ENCODE data around the gene SNW1.

SNW1 gene

DNA sequence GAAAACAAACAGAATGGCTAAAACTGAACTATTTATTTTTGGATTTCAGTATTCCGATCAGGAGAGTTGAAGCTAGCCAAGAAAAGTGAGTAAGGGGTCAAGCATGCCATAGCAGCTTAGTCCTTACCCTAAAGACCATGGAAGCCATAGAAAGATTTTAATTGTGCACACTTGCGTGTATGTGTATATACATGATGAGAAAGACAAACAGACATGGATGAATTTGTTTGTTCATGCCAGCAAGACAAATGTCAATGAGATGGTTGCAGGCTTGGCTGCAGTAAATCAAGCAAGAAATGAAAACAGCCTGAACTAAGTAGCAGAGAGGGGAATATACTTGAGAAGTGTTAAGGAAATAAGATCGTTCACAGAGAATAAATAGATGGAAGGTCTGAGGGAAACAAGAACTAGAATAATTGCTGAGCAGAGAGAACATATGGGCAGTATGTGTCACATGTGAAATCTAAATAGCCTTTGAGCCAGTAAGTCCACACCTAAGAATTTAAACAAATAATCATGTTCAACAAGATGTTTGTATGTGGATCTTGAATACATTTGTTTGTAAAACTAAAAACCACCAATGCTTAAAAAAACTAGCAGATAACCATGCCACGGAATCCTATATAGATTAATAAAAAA, 14.8 kb downstream of the SNW1 start:
- no peak for DNase-seq

DNA sequence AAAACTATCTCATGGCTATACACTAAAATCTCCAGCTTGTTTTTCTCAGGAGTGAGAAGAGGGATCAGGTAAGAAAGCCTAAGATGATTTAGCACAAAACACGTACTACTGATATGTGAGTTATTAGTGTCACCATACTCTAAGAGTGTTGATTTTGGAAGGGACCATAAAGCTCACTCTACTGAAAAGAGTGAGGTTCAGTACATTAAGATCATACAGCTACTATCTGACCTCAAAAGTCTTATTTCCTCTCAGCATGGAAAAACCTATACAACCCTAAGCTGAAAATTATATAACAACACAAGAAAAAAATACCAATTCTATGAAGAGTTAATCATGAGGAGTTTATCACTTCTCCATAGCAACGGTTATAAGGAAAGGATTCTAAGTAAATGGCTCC, 19.5 kb downstream of the SNW1 start:
- DNase-seq, result no peak

DNA sequence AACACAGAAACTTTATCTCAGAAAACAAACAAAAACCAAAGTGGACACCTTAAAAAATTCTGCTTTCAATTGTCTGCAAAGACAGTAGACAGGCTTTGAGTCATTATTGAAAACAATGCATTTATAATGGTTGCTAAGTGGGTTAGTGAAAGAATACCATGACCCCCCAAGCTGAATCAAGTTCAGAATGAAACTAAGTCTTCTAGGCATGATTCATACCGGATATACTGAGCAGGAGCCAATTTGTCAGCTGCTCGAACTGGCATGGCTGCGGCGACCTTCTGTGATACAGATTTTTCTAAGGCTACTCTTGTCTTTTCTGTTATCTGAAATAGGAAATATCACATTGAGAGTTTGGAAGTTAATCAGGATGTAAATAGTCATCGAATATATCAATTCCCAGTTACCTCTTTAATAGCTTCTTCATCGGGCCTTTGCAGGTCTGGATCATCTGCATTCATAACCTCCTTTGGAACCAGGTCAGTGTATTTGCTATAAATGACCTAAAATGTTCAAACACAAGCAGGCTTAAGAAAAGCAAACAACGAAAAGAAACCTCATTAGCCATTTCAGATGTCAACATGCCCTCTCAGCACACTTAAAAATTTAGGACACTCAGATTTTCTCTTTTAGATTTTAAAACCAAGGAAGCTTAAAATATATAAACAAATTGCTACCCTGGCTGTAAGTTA, 22.3 kb downstream of the SNW1 start:
- DNase-seq, result no peak

DNA sequence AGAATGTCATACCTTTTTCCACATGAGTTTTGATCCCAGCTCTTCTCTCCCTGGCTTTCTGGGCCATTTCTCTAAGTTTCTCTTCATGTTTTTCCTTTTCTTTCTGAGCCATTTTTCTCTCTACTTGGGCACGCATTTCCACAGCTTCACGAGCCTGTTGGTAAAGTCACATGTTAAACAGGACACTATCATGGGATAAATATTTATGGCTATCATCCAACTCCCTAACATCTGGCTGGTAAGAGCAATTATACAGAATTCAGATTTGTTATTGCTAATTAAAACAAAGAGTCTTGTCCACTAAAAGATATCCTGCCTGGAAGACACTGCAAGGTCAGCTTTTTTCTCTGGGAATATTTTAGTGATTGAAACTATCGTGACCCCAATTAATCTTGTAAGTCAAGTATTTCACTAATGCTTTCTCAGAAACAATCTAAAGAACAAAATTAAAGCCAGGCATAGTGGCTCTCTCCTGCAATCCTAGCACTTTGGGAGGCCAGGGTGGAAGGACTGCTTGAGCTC, 29.9 kb downstream of the SNW1 start:
- DNase-seq, result no peak

DNA sequence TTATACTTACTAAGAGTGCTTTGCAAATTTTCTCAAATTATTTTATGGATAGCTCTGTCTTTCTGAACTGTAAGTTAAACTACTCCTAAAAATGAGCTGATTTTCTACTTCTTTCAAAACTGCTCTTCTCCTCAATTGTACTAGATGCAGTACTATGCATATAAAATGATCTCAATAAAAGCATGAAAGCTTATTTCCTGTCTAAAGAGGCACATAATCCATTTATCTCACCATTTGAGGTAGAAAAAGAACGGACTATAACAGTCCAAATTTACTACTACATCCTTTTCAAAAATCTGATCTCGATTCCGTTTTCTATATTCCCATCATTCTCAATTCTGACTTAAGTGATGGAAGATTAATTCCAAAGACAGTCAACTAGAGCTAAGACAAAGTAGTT, 38.7 kb downstream of the SNW1 start:
- DNase-seq, result no peak

DNA sequence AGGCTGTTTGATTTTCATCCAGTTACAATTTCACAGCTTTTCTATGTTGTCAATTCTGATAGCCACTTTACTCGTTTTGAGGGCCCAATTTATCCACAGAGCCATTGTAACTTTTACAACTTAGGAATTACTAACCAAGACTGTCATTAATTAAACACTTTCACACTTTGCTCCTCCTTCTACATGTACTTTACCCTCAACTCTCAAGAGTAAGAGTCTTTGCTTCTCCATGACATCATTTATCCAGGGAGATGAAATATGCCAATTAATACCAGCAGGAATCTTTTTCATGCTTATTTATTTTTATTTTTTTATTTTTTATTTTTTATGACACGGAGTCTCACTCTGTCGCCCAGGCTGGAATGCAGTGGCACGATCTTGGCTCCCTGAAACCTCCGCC, 39.5 kb downstream of the SNW1 start:
- DNase-seq, result no peak

DNA sequence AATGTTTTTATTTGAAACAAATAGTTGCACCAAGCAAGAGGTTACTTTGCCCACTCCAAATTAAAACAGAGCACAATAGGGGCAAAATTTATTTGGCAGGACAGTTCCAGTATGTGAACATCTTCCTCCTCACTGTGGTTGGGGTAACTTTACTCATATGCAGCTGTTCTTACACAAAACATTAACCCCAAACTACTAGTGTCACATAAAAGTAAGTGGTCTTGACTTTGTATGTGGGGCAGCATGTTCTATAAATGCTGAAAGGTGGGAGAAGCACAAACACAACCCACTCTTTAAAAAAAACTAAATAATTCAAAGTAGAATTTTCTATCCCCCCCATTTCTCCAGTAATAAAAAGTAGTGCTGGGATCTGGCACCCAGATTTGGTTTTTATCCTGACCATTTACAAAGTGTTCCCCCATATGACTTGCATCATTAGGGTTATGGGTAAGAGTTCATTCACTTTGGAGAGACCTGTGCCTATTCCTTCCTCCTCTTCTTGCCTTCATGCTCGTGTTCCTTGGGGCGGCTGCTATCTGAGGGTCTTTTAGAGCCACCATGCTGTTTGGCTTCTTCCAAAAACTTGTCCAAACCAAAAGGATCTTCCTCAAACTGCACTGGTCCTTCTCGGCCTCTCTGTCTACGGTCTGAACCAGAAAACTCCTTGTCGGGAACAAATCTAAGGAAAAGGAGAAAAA, 43.2 kb downstream of the SNW1 start:
- DNase-seq, result no peak

DNA sequence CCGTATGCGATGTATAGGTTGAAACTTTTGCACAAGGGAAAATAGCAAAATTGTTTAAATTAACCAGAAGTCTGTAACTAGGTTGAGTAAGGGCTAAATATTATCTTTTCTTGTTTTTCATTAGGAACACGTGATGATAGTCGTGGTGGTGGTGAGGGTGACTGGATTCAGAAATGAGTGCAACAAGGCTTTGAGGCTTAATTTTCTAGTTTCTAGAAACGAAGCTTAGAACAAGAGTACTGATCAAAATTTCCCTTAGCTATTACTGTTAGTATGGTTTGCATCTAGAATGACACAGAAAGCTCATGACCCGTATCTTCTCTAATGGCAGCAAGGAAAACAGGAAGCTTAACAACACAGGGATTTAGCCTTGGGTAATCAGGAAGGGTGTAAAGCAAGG, 46.0 kb downstream of the SNW1 start:
- DNase-seq, result no peak

DNA sequence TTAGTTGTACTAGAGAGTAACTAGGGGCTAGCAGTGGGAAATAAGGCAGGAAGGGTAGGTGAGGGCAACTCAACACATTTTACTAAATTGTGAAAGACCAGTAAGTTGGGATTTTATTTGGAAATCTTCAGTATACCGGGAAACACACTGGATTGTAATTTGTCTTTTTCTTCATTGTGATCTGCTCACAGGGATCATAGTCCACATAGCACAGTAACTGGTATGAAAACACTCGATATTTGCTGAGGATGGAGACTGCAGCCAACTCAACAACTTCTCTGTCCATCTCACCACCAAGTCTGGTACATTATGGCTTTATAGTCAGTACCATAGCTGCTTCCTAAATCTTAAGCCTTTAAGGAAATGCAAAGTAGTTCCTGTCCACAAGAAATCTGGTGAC, 50.6 kb downstream of the SNW1 start:
- DNase-seq, result no peak

DNA sequence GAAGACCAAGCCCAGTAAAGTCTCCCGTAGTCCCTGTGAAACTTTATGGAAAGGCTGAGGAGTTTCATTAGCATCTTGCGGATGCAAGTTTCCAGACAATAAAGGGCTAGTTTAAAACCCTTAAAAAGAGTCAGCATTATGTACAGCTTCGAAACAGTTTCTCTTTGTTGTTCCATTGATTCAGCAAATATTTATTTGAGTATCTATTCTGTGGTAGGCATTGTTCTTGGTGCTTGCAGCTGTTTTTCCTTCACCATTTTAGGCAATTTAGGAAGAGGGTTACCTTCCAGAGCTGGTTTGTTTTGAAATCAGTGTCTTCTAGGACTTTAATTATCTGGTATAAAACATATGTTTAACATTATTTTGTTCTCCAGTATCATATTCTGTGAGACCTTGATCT, 51.5 kb downstream of the SNW1 start:
- DNase-seq, result no peak

DNA sequence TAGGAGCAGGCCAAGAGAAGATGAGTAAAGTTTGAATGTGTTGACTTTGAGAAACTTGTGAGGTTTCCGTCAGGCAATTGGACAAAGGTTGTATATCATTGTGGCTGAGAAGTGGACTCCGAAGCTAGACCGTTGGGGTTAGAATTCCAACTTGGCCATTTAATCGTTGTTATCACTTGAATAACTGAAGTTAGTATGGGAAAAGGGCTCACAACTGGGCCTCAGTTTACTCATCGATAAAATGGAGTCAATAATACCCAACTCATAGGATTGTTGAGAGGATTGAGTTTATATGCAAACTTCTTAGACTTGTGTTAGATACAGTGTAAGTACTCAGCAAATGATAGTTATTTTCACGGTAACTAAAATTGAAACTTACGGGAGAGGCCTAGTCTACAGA, 52.2 kb downstream of the SNW1 start:
- DNase-seq, result no peak

DNA sequence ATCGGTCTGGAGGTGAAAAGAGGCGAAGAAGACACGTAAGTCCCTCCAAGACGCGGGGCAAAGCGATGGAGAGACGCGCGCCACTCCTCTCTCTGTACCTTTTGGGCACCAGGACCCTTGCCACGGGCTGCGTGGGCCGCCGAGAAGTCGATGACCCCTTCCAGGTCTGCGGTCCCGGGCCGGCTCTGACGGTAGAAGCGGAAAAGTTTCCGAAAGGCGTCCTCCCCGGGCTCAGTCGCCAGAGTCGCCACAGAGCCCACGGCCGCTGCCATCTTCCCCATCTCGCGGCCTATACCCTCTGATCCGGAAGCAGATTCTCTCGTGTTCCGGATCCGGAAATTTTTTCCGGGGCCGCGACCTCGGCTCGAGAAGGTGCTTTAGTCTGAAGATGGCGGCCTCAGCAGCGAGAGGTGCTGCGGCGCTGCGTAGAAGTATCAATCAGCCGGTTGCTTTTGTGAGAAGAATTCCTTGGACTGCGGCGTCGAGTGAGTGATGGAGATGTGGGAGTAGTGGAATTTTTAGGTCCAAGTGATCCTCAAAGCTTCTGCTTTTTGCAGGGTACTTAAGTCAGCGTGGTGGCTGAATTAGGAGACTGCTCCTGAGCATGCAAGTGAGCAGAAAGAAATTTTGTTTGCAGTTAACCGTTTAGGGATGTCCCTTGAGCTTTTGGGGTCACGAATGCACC, 53.1 kb downstream of the SNW1 start, which contains the start of the genes ALKBH1 and SLIRP:
TSS of gene ALKBH1 (minus strand) at position 300 of the 685 bp plus-strand sequence. CDS start at position 281, 19 bp downstream.
TSS of gene SLIRP (plus strand) at position 380 of the 685 bp plus-strand sequence. CDS start at position 389, 9 bp downstream.
- DNase-seq, result peak; percentile 33

DNA sequence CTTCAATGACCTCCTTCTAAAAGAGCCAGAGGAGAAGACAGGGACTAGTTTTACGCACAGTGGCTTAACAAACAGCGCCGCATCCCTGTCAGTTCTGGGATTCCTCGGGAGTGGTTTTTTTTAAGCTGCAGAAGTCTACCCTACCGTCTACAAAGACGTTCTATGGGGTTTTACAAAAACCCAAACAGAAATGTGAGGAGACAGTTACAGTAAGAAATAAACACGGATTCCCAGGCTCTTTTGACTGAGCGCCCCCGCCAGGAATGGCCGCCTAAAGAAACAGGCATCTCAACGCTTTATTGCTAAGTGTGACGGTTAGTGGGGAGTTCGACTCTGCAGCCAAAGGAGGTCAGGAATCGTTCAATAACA, 53.6 kb downstream of the SNW1 start:
- no peak for DNase-seq

DNA sequence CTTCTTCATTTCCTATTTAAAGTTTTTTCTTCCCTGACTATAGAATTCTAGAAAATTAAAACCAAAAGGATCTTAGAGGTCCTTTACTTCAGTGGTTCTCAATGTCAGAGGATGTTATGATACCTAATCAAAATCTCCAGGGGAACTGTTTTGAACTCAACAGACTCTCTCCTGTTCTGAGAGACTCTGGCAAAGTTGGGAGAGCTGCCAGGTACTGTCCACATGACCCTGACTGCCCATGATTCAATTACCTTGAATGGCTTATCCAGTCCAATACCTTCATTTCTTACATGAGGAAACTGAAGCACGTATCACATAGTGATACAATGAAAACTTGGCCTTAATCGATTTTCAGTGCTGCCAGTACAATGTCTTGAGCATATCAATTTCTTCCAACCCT, 69.7 kb downstream of the SNW1 start:
- DNase-seq, result no peak

DNA sequence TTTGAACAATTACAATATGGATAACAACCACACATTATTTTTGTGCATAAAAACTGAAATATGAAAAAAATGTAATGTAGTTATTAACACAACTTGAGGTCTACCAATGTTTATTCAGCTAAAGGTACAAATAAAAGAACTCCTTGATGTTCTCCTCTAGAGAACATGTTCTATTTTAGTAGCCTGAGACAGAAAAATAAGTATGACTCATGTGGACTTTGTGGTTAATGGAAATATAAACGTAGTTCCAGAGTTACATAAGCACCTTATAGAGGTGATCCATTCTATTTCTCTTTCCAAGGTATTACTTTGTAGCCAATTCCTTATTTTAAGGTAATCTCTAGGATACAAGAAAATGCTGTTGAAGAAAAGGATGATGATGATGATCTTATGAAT, 78.8 kb downstream of the SNW1 start:
- no peak for DNase-seq

DNA sequence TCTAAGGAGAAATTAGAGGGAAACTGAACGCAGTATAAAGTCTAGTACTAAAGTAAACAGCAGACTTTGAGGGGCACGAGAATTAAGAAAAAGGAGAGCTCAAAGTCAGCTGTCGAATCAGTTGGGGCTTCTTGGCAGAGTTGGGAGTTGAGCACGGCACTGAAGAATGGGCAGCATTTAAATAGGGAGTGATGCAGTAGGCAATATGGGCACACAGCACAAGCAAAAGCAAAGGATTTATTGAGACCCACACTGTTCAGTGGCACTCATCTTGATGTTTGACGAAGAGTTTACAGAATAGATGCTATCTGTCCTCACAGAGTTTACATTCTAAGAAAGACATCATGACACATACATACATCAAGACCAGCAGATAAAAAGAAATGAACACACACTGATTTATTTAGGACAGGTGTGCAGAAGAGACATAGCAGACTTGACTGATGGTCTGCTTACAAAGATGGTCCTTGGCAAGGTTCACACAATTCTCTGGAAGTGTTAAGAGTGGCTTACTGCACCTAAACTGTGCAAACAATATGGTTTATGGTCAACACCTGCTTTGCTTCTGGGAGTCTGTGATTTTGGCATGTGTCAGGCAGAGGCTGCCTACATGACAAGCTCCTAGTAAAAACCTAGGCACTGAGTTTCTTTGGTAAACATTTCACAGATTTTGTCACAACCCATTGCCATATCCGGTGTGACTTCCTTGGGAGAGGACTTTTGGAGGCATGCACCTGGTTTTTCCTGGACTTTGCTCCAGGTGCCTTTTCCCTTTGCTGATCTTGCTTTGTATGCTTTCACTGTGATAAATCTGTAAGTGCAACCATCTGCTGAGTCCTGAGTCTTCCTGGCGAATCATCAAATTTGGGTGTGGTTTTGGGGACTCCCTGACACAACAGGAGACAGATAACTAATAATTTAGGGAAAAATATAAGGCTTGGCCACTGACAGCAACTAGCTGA, 79.5 kb downstream of the SNW1 start:
- DNase-seq, result no peak

DNA sequence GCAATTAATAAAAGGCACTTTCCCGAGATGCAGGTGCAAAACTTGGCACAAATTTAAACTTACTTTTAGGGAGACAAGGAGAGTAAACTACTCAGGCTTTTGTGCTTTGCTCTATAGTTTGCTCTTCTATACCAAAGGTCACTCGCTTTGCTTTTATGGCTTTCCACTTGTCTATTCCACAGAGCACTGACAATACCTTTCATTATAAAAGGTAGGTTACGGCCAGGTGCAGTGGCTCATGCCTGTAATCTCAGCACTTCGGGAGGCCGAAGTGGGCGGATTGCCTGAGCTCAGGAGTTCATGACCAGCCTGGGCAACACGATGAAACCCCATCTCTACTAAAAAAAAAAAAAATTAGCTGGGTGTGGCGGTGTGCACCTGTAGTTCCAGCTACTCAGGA, 86.0 kb downstream of the SNW1 start:
- DNase-seq, result no peak

DNA sequence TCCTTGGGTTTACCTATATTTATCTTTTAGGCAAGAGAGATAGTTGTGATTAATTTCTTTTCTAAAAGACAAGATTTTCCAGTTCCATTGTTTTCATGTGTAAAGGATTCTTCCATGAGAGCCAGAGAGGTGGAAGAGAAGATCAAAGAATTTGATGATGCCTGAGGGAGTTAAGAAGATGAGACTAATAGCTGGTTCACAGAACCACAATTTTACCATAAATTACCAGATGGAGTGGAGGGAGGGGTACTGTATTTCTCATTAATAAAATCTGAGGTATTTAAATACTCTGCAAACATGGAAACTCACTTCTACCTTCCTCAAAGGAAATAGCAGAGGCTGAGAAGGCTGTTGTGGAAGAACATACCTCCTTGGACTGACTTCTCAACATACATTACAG, 87.8 kb downstream of the SNW1 start:
- no peak for DNase-seq
